Measurements from ENCODE around the gene ECM1. TPM values are rescaled to one million over a fixed set of nuclear protein-coding genes. Genes with fewer than 3 reads are reported as not detected.

The ECM1 gene
- total and polyA plus RNA-seq, 2 experiments from 2014 or later: 1.9 to 2.9 TPM

DNA sequence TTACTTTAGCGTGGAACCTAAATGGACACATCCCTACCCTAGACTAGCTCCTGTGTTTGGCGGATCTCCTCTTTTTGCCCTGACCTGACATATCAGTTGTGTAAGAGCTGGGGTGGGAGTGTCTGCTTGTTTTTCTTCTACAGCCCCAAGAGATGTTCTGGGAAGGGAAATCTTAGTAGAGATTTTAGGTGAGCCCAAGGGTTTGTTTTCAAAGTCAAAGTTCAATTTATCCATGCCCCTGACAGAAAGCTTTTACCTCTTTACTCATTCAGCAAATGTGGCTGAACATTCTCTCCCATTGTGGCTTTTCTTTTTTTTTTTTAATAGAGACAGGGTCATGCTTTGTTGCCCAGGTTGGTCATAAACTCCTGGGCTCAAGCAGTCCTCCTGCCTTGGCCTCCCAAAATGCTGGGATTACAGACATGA, 28.0 kb upstream of the ECM1 start:
- Histone ChIP-seq H3K9me3 (ENCODE audit: low read depth) (no peaks in the 10 kb centered on the region), H3K4me3 (no peak overlapping the region), H3K27me3 (no peaks in the 10 kb centered on the region), H3K36me3 (no peaks in the 10 kb centered on the region), H3K27ac (no peak overlapping the region), H3K4me1 (ENCODE audit: low read depth) (peaks cover 37% of the 10 kb centered on the region)
- TF ChIP-seq, protein P1, sequence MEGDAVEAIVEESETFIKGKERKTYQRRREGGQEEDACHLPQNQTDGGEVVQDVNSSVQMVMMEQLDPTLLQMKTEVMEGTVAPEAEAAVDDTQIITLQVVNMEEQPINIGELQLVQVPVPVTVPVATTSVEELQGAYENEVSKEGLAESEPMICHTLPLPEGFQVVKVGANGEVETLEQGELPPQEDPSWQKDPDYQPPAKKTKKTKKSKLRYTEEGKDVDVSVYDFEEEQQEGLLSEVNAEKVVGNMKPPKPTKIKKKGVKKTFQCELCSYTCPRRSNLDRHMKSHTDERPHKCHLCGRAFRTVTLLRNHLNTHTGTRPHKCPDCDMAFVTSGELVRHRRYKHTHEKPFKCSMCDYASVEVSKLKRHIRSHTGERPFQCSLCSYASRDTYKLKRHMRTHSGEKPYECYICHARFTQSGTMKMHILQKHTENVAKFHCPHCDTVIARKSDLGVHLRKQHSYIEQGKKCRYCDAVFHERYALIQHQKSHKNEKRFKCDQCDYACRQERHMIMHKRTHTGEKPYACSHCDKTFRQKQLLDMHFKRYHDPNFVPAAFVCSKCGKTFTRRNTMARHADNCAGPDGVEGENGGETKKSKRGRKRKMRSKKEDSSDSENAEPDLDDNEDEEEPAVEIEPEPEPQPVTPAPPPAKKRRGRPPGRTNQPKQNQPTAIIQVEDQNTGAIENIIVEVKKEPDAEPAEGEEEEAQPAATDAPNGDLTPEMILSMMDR (IDR thresholded peaks at IDR 0.05; ENCODE audit: low read depth, low read length): no peak
- no peak for DNase-seq (ENCODE audit: low read depth in 1 of 2, low spot score in 1 of 2)

DNA sequence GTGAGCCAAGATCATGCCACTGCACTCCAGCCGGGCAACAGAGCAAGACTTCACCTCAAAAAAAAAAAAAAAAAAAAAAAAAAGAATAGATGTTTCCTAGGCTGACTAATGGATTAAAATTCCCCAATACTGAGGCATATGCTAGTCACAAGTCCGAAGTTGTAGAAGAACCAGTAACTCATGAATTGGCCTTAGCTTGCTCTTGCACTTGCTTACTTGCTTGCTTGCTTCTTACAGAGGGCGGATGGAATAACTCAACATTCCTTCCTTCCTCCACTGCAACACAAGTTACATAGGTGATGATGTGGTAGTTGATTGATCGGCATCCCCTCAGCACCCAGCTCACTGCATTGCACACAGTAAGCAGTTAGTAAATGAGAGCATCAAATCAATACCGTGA, 23.5 kb upstream of the ECM1 start:
- no peak overlapping the region for H3K4me3 ChIP-seq
- no peak overlapping the region for H3K27ac ChIP-seq
- TF ChIP-seq, protein P1 (IDR thresholded peaks at IDR 0.05; ENCODE audit: low read depth, low read length): no peak
- peaks cover 8% of the 10 kb centered on the region for H3K4me1 ChIP-seq (ENCODE audit: low read depth)
- no peaks in the 10 kb centered on the region for H3K27me3 ChIP-seq
- H3K36me3 ChIP-seq: peaks cover 7% of the 10 kb centered on the region
- H3K9me3 ChIP-seq (ENCODE audit: low read depth): no peaks in the 10 kb centered on the region
- peak in 1 of 2 donors; percentile 43 for DNase-seq (ENCODE audit: low read depth in 1 of 2, low spot score in 1 of 2)

DNA sequence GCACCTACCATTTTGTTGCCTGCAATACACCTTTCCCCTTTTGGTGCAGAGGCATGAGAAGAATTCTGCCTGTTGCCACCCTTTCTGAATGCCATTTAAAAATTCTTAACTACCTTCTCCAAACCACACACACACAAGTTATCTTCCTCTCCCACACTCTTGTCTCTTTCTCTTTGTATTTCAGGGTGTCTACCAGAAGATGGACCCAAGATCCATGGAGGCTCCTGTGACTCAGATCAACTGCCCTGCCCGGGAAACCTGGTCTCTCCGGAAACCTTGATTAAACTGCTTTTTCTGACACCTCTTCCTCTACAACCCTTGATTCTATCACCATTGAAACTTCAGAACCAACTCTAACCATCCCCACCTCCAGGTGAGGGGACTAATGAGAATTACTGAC, 23.0 kb upstream of the ECM1 start:
- Histone ChIP-seq H3K4me3 (no peak overlapping the region), H3K27ac (peak overlapping the region; percentile 62), H3K27me3 (no peaks in the 10 kb centered on the region), H3K4me1 (ENCODE audit: low read depth) (peaks cover 8% of the 10 kb centered on the region), H3K9me3 (ENCODE audit: low read depth) (no peaks in the 10 kb centered on the region), H3K36me3 (peaks cover 9% of the 10 kb centered on the region)
- TF ChIP-seq, protein P1 (IDR thresholded peaks at IDR 0.05; ENCODE audit: low read depth, low read length): peak; percentile 35
- DNase-seq (ENCODE audit: low read depth in 1 of 2, low spot score in 1 of 2): peak in 1 of 2 donors; percentile 56

DNA sequence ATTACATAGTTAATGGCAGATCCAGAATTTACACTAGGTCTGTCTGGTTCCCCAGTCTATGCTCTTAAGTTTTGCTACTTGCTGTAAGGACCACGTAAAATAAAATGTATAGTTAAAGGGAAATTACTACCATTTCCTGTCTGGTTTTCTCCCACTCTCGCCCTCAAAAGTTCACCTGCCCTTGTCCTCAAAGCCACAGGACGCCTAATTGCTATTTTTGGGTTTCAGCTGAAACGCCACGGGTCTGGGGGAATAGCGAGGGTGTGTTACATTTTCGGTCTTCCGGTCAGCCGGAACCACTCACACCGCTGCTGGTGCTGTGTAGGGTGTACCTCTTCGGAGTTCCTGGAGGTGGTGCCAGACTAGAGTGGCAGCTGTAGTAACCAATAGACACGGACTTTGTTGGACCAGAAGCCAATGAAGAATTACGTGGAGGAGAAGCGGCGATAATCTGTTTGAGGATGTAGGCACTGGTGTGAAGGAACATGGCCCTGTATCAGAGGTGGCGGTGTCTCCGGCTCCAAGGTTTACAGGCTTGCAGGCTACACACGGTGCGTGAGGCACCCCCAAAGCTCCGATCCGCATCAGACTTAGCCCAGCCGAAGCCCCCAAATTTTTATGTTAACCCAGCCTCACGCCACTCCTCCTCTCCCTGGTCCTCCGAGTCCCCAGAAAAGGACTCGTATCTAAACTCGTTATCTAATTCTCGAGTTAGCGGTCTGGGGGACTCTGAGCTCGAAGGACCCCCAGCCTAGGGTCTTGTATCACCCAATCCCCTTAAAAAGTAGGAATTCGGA, 20.7 kb upstream of the ECM1 start, which contains the start of gene TARS2:
TSS of gene TARS2 (plus strand) at position 454 of the 797 bp plus-strand sequence. CDS start at position 486, 32 bp downstream.
- Histone ChIP-seq H3K4me3 (peak within 1 kb of the TSS; percentile 92), H3K36me3 (peaks cover 20% of the 10 kb centered on the region), H3K4me1 (ENCODE audit: low read depth) (peaks cover 8% of the 10 kb centered on the region), H3K27me3 (no peaks in the 10 kb centered on the region), H3K27ac (peak within 1 kb of the TSS; percentile 84), H3K9me3 (ENCODE audit: low read depth) (no peaks in the 10 kb centered on the region)
- DNase-seq (ENCODE audit: low read depth in 1 of 2, low spot score in 1 of 2): peak; percentile 95 to 99
- TF ChIP-seq, protein P1 (IDR thresholded peaks at IDR 0.05; ENCODE audit: low read depth, low read length): no peak

DNA sequence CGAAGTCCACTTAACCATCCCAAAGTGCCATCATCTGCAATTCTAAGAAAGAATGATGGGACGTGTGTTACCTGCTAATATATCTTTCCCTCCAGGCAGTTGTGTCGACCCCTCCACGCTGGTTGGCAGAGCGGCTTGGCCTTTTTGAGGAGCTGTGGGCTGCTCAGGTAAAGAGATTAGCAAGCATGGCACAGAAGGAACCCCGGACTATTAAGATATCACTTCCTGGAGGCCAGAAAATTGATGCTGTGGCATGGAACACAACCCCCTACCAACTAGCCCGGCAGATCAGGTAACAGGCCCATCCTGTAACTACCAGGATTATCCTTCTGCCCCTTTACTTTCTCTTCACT, 20.2 kb upstream of the ECM1 start:
- H3K9me3 ChIP-seq (ENCODE audit: low read depth): no peaks in the 10 kb centered on the region
- H3K27ac ChIP-seq: no peak overlapping the region
- H3K36me3 ChIP-seq: peaks cover 23% of the 10 kb centered on the region
- TF ChIP-seq, protein P1 (IDR thresholded peaks at IDR 0.05; ENCODE audit: low read depth, low read length): no peak
- no peaks in the 10 kb centered on the region for H3K27me3 ChIP-seq
- no peak for DNase-seq (ENCODE audit: low read depth in 1 of 2, low spot score in 1 of 2)
- peaks cover 8% of the 10 kb centered on the region for H3K4me1 ChIP-seq (ENCODE audit: low read depth)
- peak overlapping the region; percentile 92 for H3K4me3 ChIP-seq

All from cardiac muscle cell (in vitro differentiated cells and primary cell).